Right ventricle myocardium superior (tissue), 1 donor: Measurements from ENCODE around the gene HSD17B8. TPM values are rescaled to one million over a fixed set of nuclear protein-coding genes. Genes with fewer than 3 reads are reported as not detected.

Experiments used
- ATAC-seq: fragments of 200-7000 bp; cut with Tn5 transposase; one replicate; pipeline ENCODE4 v1.9.1; 2020; ENCODE audit warnings: mild to moderate bottlenecking; ENCODE audit not compliant: poor library complexity
- DNase-seq: peaks from one replicate; pipeline ENCODE4 v3.0.0-alpha.2; 2020
- intact Hi-C: fragments of 100-400 bp; cut with DNase I; formaldehyde crosslinking; loops from one replicate; pipeline ENCODE4 v1.11.2; 2022
- microRNA-seq: library from miRNA; unstranded; fragments of <30 nt; microRNA quantifications from one replicate; pipeline ENCODE4 v1.2.0, GENCODE V29; 2020
- total RNA-seq: library from RNA; stranded (reverse); fragmentation: NEBNext Ultra II Directional; extraction: Animal tissue kit (Norgen Biotek cat#: 25700); gene quantifications from one replicate; pipeline ENCODE4 v1.2.1, GENCODE V29; 2021
- donor health status: DM: no; HTN: yes; CAD: no; lungs with severe emphysema.

Gene HSD17B8
- total RNA-seq, 1 donor from 2014 or later, result 25.1 TPM

- ATAC-seq (no peak), DNase-seq (no peak)
- intact Hi-C loops, result no loop called here
Observed at GRCh38 chr6:33250731-33251130, 46.3 kb downstream of the HSD17B8 start.

- ATAC-seq, result no peak
- intact Hi-C loops, result no loop called here
- DNase-seq, result no peak
Observed at GRCh38 chr6:33251395-33252012, 47.0 kb downstream of the HSD17B8 start.

GRCh38 chr6:33252759-33253158, 48.3 kb downstream of the HSD17B8 start:
- no peak for DNase-seq
- no peak for ATAC-seq
- intact Hi-C loops, result no loop called here

GRCh38 chr6:33254591-33254990, 50.1 kb downstream of the HSD17B8 start:
- ATAC-seq, result no peak
- intact Hi-C loops, result no loop called here

More at GRCh38 chr6:33254591-33254990, 50.1 kb downstream of the HSD17B8 start:
- DNase-seq, result no peak

Small RNA genes lying within 50 kb of the gene (microRNA-seq; reads per million reads assigned to microRNA genes)
- gene MIR219A1, result not detected

Other genes starting within 250 kb of the HSD17B8 start
- gene BRD2, start 236.1 kb upstream of the HSD17B8 start, total RNA-seq, result 62.6 TPM
- gene HLA-DOA, start 195.1 kb upstream of the HSD17B8 start, total RNA-seq, result 1.2 TPM
- 34.1 TPM for gene HLA-DPA1, start 131.0 kb upstream of the HSD17B8 start, total RNA-seq
- gene HLA-DPB1, start 128.7 kb upstream of the HSD17B8 start, total RNA-seq, result 29.8 TPM
- 0.94 TPM for gene COL11A2, start 12.2 kb upstream of the HSD17B8 start, total RNA-seq
- gene RXRB, start 4.0 kb upstream of the HSD17B8 start, total RNA-seq, result 37.9 TPM
- gene SLC39A7, start 3.8 kb upstream of the HSD17B8 start, total RNA-seq, result 46.0 TPM
- 26.4 TPM for gene RING1, start 3.8 kb downstream of the HSD17B8 start, total RNA-seq
- 30.4 TPM for gene VPS52, start 67.2 kb downstream of the HSD17B8 start, total RNA-seq
- 863 TPM for gene RPS18, start 67.4 kb downstream of the HSD17B8 start, total RNA-seq
- 8.3 TPM for gene B3GALT4, start 72.5 kb downstream of the HSD17B8 start, total RNA-seq
- 12.8 TPM for gene WDR46, start 84.6 kb downstream of the HSD17B8 start, total RNA-seq
- 44.4 TPM for gene PFDN6, start 84.9 kb downstream of the HSD17B8 start, total RNA-seq
- 60.5 TPM for gene RGL2, start 94.3 kb downstream of the HSD17B8 start, total RNA-seq
- 78.2 TPM for gene TAPBP, start 109.4 kb downstream of the HSD17B8 start, total RNA-seq
- 11.6 TPM for gene ZBTB22, start 113.1 kb downstream of the HSD17B8 start, total RNA-seq
- 18.2 TPM for gene DAXX, start 118.3 kb downstream of the HSD17B8 start, total RNA-seq
- 0.97 TPM for gene KIFC1, start 187.2 kb downstream of the HSD17B8 start, total RNA-seq
- 50.6 TPM for gene PHF1, start 206.4 kb downstream of the HSD17B8 start, total RNA-seq
- 102 TPM for gene CUTA, start 213.5 kb downstream of the HSD17B8 start, total RNA-seq
- gene SYNGAP1, start 215.4 kb downstream of the HSD17B8 start, total RNA-seq, result 4.8 TPM
- 4.3 TPM for gene ZBTB9, start 249.9 kb downstream of the HSD17B8 start, total RNA-seq